UCSD-AML1 (cell line): ENCODE data around the gene ACACA.

ENCODE experiments used
- DNase-seq: peaks from one replicate; lab custom pipeline; 2025; ENCODE audit not compliant: unreplicated experiment; lab: John Stamatoyannopoulos, UW

Gene ACACA

DNA sequence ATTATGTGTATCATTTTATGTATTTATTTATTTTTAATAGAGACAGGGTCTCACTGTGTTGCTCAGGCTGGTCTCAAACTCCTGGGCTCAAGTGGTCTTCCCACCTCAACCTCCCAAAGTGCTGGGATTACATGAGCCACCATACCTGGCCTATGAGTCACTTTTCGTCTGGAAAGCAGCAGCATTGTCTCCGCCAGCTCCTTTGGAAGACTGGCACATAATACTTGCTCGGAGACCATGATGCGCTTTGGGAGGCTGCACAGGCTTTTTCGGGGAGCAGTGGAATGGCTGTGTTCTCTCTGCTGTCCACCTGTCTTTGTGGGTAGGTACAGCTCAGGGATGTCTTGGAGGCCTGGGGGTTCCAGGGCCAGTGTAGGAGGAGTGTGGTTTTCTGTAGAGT lies 355.7 kb downstream of the ACACA start:
- DNase-seq = no peak

- DNase-seq = no peak
Measured at GRCh38 chr17:37048811-37049210, 357.8 kb downstream of the ACACA start.

DNA sequence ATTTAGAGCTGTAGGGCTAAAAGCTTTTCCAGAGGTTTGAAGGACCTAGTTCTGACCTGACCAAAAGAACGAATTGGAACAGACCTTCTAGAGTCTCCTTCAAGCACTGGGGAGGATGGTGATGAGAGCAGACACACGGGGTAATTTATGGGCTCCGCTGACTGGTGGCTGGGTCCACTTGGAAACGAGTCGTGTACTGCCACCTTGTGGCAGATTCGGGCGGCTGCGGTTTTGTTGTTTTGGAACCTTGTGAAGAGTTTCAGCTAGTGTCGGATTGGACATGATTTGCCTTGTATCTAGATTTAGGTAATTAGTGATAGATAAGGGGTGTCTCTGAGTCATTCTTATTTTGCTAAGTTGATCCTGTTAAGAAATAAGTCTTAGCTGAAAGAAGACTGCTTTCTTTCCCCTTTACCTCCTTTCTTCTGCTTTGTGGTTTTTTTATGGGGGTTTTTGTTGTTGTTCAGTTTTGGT lies 359.0 kb downstream of the ACACA start:
- DNase-seq = peak; percentile 71

GRCh38 chr17:37045351-37045922 lies 361.2 kb downstream of the ACACA start:
- DNase-seq = no peak

GRCh38 chr17:37043201-37043600 lies 363.4 kb downstream of the ACACA start:
- DNase-seq = no peak

DNA sequence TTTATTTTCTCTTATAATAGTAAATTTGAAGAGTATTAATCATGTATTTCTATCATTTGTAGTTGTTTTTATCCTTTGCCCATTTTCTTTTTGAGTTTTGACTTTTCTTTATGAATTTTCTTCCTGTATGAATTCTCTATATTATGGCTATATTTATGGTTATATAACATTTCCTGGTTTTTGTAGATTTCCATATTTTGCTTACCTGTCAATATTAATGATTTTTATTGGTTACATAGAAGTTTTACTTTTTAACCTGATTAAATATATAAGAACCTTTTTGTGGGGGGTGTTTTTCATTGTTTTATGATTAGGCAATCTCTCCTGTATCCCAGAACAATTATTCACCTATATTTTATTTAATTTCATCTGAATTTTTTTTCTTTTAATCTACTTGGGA lies 364.7 kb downstream of the ACACA start:
- no peak for DNase-seq

DNA sequence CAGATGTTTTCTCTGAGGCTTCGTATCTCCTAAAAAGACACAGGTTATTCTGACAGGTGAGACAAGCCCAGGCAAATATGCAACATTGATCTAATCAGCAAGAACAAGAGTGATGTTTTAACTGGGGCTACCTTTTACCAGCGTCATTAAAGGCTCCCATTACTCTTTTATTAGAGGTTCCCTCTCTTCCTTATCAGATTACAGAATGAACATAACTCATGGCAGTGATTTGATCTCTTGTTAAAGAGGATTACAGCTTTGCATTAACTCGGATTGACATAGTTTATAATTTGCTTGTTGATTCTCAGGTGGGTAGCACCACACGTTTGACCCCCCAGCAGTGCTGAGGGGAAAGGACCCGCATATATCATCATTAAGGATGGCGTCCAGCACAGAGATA lies 367.4 kb downstream of the ACACA start:
- DNase-seq = no peak

- DNase-seq = no peak
Measured at GRCh38 chr17:37037590-37038155, 369.0 kb downstream of the ACACA start.
